HG03066 (cell line): ENCODE measurements around the gene SLC41A1.
"Not testable (repeated sequence)": the region's sequence is repeated elsewhere in the genome, so short reads cannot be mapped to it uniquely, and the experiment has no call there.

Experiments used
- ATAC-seq: cut with Tn5 transposase; IDR thresholded peaks from one replicate; pipeline ENCODE4 v1.9.1; 2021; ENCODE audit warnings: low read depth; ENCODE audit not compliant: unreplicated experiment

Gene SLC41A1

GRCh38 chr1:205812878-205813754 is at the start of gene SLC41A1:
TSS of gene SLC41A1 (minus strand) at chr1:205813198. CDS start at chr1:205810441, 2,757 bp downstream.
- ATAC-seq: peak; percentile 79

GRCh38 chr1:205861540-205861939 is 48.5 kb upstream of the SLC41A1 start:
- ATAC-seq: no peak

GRCh38 chr1:205858141-205858961 is 45.4 kb upstream of the SLC41A1 start:
- ATAC-seq: no peak

- not testable (repeated sequence) for ATAC-seq
These were observed 44.5 kb upstream of the SLC41A1 start for GRCh38 chr1:205857501-205857900.

- no peak for ATAC-seq
These were observed 43.4 kb upstream of the SLC41A1 start for GRCh38 chr1:205856433-205856832.

- ATAC-seq: no peak
These were observed 40.0 kb upstream of the SLC41A1 start for GRCh38 chr1:205852969-205853368.

GRCh38 chr1:205851993-205852392 is 39.0 kb upstream of the SLC41A1 start:
- no peak for ATAC-seq

- peak; percentile 94 for ATAC-seq
These were observed 36.8 kb upstream of the SLC41A1 start, which contains the start of gene PM20D1 for GRCh38 chr1:205849619-205850355. TSS of gene PM20D1 (minus strand) at chr1:205850132. CDS start at chr1:205850072, 60 bp downstream.

- no peak for ATAC-seq
These were observed 30.2 kb upstream of the SLC41A1 start for GRCh38 chr1:205843036-205843859.

- no peak for ATAC-seq
These were observed 29.2 kb upstream of the SLC41A1 start for GRCh38 chr1:205842229-205842628.

- no peak for ATAC-seq
These were observed 27.3 kb upstream of the SLC41A1 start for GRCh38 chr1:205840146-205840923.

- no peak for ATAC-seq
These were observed 24.5 kb upstream of the SLC41A1 start for GRCh38 chr1:205837382-205837970.

- no peak for ATAC-seq
These were observed 21.8 kb upstream of the SLC41A1 start for GRCh38 chr1:205834751-205835150.

- no peak for ATAC-seq
These were observed 19.3 kb upstream of the SLC41A1 start for GRCh38 chr1:205832326-205832751.

GRCh38 chr1:205827623-205828022 is 14.6 kb upstream of the SLC41A1 start:
- no peak for ATAC-seq

- no peak for ATAC-seq
These were observed 14.0 kb upstream of the SLC41A1 start for GRCh38 chr1:205826995-205827394.

GRCh38 chr1:205826016-205826806 is 13.2 kb upstream of the SLC41A1 start:
- no peak for ATAC-seq

- no peak for ATAC-seq
These were observed 11.2 kb upstream of the SLC41A1 start for GRCh38 chr1:205824180-205824579.
